IMR-90 (cell line): ENCODE measurements around the gene LBP. TPM values are rescaled to one million over a fixed set of nuclear protein-coding genes. Genes with fewer than 3 reads are reported as not detected.

Experiments
- ATAC-seq: fragments of 200-7000 bp; cut with Tn5 transposase; 2 replicates; pipeline ENCODE4 v1.9.1; 2020; ENCODE audit warnings: low read depth, mild to moderate bottlenecking, moderate library complexity
- BruUV-seq: library from RNA; stranded (reverse); fragments of 400-500 nt; replicated peaks from 2 replicates; lab custom pipeline; 2021; lab: Mats Ljungman, UMichigan
- CTCF ChIA-PET: fragments of 300-600 bp; formaldehyde crosslinking; extraction: SDS; loops from one replicate; lab custom pipeline; 2021; ENCODE audit warnings: antibody characterized with exemption; lab: Yijun Ruan, JAX
- POLR2A ChIA-PET: fragments of 300-600 bp; sonication (Branson Sonifier 250); formaldehyde crosslinking; loops from one replicate; lab custom pipeline; 2022; ENCODE audit warnings: antibody characterized with exemption; ENCODE audit not compliant: unreplicated experiment; lab: Charles Lee
- DNase-seq: peaks from one replicate; pipeline ENCODE4 v3.0.0; 2013
- H2AFZ ChIP-seq: replicated peaks from 2 replicates; pipeline ENCODE3; 2013; ENCODE audit warnings: low read length, mild to moderate bottlenecking; ENCODE audit not compliant: poor library complexity
- H2AK5ac ChIP-seq: 2 replicates; pipeline ENCODE4 v1.6.1; 2013; ENCODE audit warnings: low read depth, low read length, inconsistent platforms
- H2AK9ac ChIP-seq: replicated peaks from 2 replicates; pipeline ENCODE3; 2013; ENCODE audit warnings: mild to moderate bottlenecking, low read depth, low read length, moderate library complexity; ENCODE audit not compliant: poor library complexity
- H2BK120ac ChIP-seq: 2 replicates; pipeline ENCODE4 v1.6.1; 2013; ENCODE audit warnings: low read depth, low read length, inconsistent platforms
- H2BK15ac ChIP-seq: 3 replicates; pipeline ENCODE4 v1.6.1; 2013; ENCODE audit warnings: low read depth, low read length, inconsistent platforms
- H2BK20ac ChIP-seq: 2 replicates; pipeline ENCODE4 v1.6.1; 2013; ENCODE audit warnings: low read depth, mild to moderate bottlenecking, inconsistent platforms, low read length, moderate library complexity
- H2BK5ac ChIP-seq: 2 replicates; pipeline ENCODE4 v1.6.1; 2013; ENCODE audit warnings: mild to moderate bottlenecking, low read depth, low read length, inconsistent platforms; ENCODE audit not compliant: poor library complexity, severe bottlenecking
- H3K14ac ChIP-seq: replicated peaks from 2 replicates; pipeline ENCODE4 v1.6.1; 2013; ENCODE audit warnings: low read depth, low read length, inconsistent platforms
- H3K18ac ChIP-seq: 2 replicates; pipeline ENCODE4 v1.6.1; 2013; ENCODE audit warnings: low read depth, low read length, control low read depth
- H3K23ac ChIP-seq: 2 replicates; pipeline ENCODE4 v1.6.1; 2013; ENCODE audit warnings: low read depth, low read length, inconsistent platforms
- H3K27ac ChIP-seq: 2 replicates; pipeline ENCODE4 v1.5.1; 2013; ENCODE audit warnings: mild to moderate bottlenecking, control low read depth, low read length; ENCODE audit not compliant: insufficient read depth
- H3K27me3 ChIP-seq: 2 replicates; pipeline ENCODE4 v1.6.1; 2013; ENCODE audit warnings: low read length; ENCODE audit not compliant: control insufficient read depth, insufficient read depth
- H3K36me3 ChIP-seq: 2 replicates; pipeline ENCODE4 v1.6.1; 2013; ENCODE audit warnings: low read length, mixed read lengths; ENCODE audit not compliant: control insufficient read depth, insufficient read depth
- H3K4ac ChIP-seq: 2 replicates; pipeline ENCODE4 v1.6.1; 2013; ENCODE audit warnings: low read depth, low read length, inconsistent platforms
- H3K4me1 ChIP-seq: 2 replicates; pipeline ENCODE4 v1.6.1; 2013; ENCODE audit warnings: low read length, mixed read lengths; ENCODE audit not compliant: control insufficient read depth, insufficient read depth
- H3K4me2 ChIP-seq: 2 replicates; pipeline ENCODE4 v1.6.1; 2013; ENCODE audit warnings: low read depth, mild to moderate bottlenecking, control low read depth, low read length, moderate library complexity
- H3K4me3 ChIP-seq: 2 replicates; pipeline ENCODE4 v1.5.1; 2013; ENCODE audit warnings: low read depth, mild to moderate bottlenecking, control low read depth, low read length, moderate library complexity; ENCODE audit not compliant: insufficient read depth
- H3K56ac ChIP-seq: 2 replicates; pipeline ENCODE4 v1.6.1; 2013; ENCODE audit warnings: low read length, inconsistent platforms; ENCODE audit not compliant: insufficient read depth; ENCODE audit errors: extremely low read depth
- H3K79me1 ChIP-seq, 2 experiments: 2 replicates each; pipeline ENCODE4 v1.6.1; 2013; ENCODE audit warnings: low read length in 2 of 2, inconsistent platforms in 1 of 2, low read depth in 1 of 2
- H3K9ac ChIP-seq: 2 replicates; pipeline ENCODE4 v1.6.1; 2013; ENCODE audit warnings: low read depth, low read length, control low read depth
- H3K9me1 ChIP-seq: 2 replicates; pipeline ENCODE4 v1.6.1; 2013; ENCODE audit warnings: low read length, inconsistent platforms; ENCODE audit not compliant: insufficient read depth
- H3K9me3 ChIP-seq: 2 replicates; pipeline ENCODE4 v1.6.1; 2013; ENCODE audit warnings: low read length; ENCODE audit not compliant: control insufficient read depth, insufficient read depth
- H4K20me1 ChIP-seq: 2 replicates; pipeline ENCODE4 v1.6.1; 2013; ENCODE audit warnings: low read length, inconsistent platforms; ENCODE audit not compliant: insufficient read depth
- H4K5ac ChIP-seq: 2 replicates; pipeline ENCODE4 v1.6.1; 2013; ENCODE audit warnings: mild to moderate bottlenecking, low read depth, low read length, control low read depth
- H4K8ac ChIP-seq, 2 experiments: 2 replicates each; pipeline ENCODE4 v1.6.1; 2013; ENCODE audit warnings: low read depth in 2 of 2, low read length in 2 of 2, control low read depth in 1 of 2, inconsistent platforms in 1 of 2
- H4K91ac ChIP-seq: 2 replicates; pipeline ENCODE4 v1.6.1; 2013; ENCODE audit warnings: low read depth, low read length, inconsistent platforms; ENCODE audit not compliant: insufficient read depth
- MAFK ChIP-seq: IDR thresholded peaks from 2 replicates; pipeline ENCODE4 v1.6.1; 2012; ENCODE audit warnings: low read depth, low read length, improper control_type of control experiment
- MXI1 ChIP-seq: IDR thresholded peaks from 2 replicates; pipeline ENCODE4 v1.6.1; 2012; ENCODE audit warnings: low read depth, mild to moderate bottlenecking, low read length, moderate library complexity, borderline replicate concordance
- RCOR1 ChIP-seq: IDR thresholded peaks from 2 replicates; pipeline ENCODE4 v1.6.1; 2012; ENCODE audit warnings: mild to moderate bottlenecking, low read length, improper control_type of control experiment; ENCODE audit not compliant: insufficient replicate concordance
- WGBS, 2 experiments: methylation state at CpG; one replicate each; pipeline versions ENCODE4 v1.1.5 to v1.1.7; 2013; ENCODE audit warnings: missing lambda C conversion rate in 2 of 2; ENCODE audit not compliant: insufficient read length in 1 of 2; ENCODE audit errors: extremely low coverage in 2 of 2; 5-methylcytosine and 5-hydroxymethylcytosine counted together
- dilution Hi-C: fragments of 300-500 bp; cut with HindIII; formaldehyde crosslinking; loops from one replicate; pipeline ENCODE4 v1.14.3; 2018; ENCODE audit warnings: low sequenced_read_pairs; ENCODE audit not compliant: unreplicated experiment
- in situ Hi-C: fragments of 300-500 bp; cut with MboI; formaldehyde crosslinking; loops from 3 replicates; pipeline ENCODE4 v1.14.3; 2019; ENCODE audit warnings: low sequenced_read_pairs, inconsistent platforms, mixed read lengths
- intact Hi-C: fragments of 100-400 bp; cut with micrococcal nuclease; formaldehyde crosslinking; loops from 2 replicates; pipeline ENCODE4 v1.10.0; 2022
- polyA plus RNA-seq, 3 experiments: library from polyadenylated mRNA; depleted of rRNA; stranded (reverse); fragments of >200 nt; gene quantifications; 2 replicates each; pipeline ENCODE4 v1.2.3, GENCODE V29; 2012; ENCODE audit warnings: low replicate concordance in 1 of 3
- total RNA-seq: library from RNA; depleted of rRNA; stranded (reverse); fragments of >200 nt; gene quantifications from 2 replicates; pipeline ENCODE4 v1.2.3, GENCODE V29; 2012

Gene LBP
- total and polyA plus RNA-seq, 2 of the 4 experiments (the other 2 are of a cell fraction): not detected

DNA sequence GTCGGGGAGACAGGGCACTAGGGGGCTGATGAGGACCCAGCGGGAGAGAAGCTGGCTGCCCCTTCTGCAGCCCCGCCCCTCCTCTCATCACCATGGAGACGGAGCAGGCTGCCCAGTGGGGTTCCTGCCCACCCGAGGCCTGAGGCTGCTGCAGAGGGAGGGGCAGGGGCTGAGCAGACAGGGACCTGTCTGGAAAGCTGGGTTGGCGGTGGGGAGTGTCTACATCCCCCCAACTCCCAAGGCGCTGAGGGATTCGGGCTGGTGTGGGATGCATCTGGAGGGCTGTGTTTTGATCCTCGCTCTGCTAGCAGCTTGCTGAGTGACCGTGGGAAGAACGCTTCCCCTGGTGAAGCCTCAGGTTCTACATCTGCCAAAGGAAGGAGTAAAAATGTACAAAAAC is 43.5 kb upstream of the LBP start:
- H3K27me3 ChIP-seq: peaks cover 21% of the 10 kb centered on the region
- POLR2A ChIA-PET: no interaction called here
- DNase-seq (no peak), ATAC-seq (no peak)
- H3K4me2 ChIP-seq: no peak overlapping the region
- H4K91ac ChIP-seq: no peak overlapping the region
- no peaks in the 10 kb centered on the region for H4K20me1 ChIP-seq
- H3K9ac ChIP-seq: no peak overlapping the region
- no peak overlapping the region for H2BK120ac ChIP-seq
- H3K23ac ChIP-seq: no peak overlapping the region
- H2AFZ ChIP-seq: no peak overlapping the region
- in situ Hi-C loops: loop anchor here (10.0 kb wide), 1 partner anchor 238 kb away; no protein-coding TSS in a partner anchor
- peaks cover 5% of the 10 kb centered on the region for H3K4me1 ChIP-seq
- H3K18ac ChIP-seq: no peak overlapping the region
- no peak overlapping the region for H4K8ac ChIP-seq
- no peak overlapping the region for H2AK9ac ChIP-seq
- no peak overlapping the region for H4K5ac ChIP-seq
- no peak overlapping the region for H3K27ac ChIP-seq
- no peak overlapping the region for H3K56ac ChIP-seq
- no peak overlapping the region for H3K4me3 ChIP-seq
- dilution Hi-C loops: no loop called here
- no peak overlapping the region for H2BK20ac ChIP-seq
- 0 out of 2 replicates have a peak, but pooled peaks cover 2% of the 10 kb centered on the region for H3K9me1 ChIP-seq
- no peaks in the 10 kb centered on the region for H3K79me1 ChIP-seq
- H2AK5ac ChIP-seq: no peak overlapping the region
- no peak overlapping the region for H3K14ac ChIP-seq
- H2BK5ac ChIP-seq: no peak overlapping the region
- intact Hi-C loops: no loop called here
- no peaks in the 10 kb centered on the region for H3K36me3 ChIP-seq
- TF ChIP-seq MXI1 (no peak), MAFK (no peak), RCOR1 (no peak)
- CTCF ChIA-PET: interaction anchor here (0.5 to 0.8 kb wide), 2 partner anchors 12 to 72 kb away, joined by 3 to 4 read pairs; no protein-coding TSS in a partner anchor
- H3K9me3 ChIP-seq: no peaks in the 10 kb centered on the region
- no TSS peak for BruUV-seq
- WGBS, 2 experiments: 46% methylated on average over 3 of the region's 11 CpGs; no CpG with 5 or more reads in 1 of the 2 experiments
- no peak overlapping the region for H2BK15ac ChIP-seq
- no peak overlapping the region for H3K4ac ChIP-seq
